ENCODE data around the gene CCDC174. TPM values are rescaled to one million over a fixed set of nuclear protein-coding genes. Genes with fewer than 3 reads are reported as not detected.
A peak's percentile ranks its signal among the peaks of the same experiment; 100 is the strongest.

Gene CCDC174
- total RNA-seq, 1 donor from 2014 or later, result 5.8 TPM

DNA sequence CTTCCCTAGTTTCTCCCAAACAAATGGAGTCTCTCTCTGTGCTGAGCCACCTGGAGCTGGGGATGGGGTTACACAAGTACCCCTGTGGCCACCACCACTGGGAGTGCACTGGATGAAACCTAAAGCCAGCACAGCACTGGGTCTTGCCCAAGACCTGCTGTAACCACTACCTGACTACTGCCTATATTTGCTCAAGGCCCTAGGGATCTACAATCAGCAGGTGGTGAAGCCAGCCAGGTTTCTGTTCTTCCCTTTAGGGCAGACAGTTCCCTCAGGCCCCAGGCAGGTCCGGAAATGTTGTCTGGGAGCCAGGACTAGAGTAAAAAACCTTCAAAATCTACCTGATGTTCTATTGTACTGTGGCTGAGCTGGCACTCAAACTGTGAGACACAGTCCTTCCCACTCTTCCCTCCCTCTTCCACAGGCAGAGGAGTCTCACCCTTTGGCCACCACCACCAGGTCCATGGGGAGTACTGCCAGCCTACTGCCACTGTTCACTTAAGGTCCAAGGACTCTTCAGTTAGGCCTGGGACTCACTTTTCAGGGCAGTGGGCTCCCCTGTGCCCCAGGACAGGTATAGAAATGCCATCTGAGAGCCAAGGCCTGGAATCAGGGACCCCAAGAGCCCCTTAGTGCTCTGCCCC is 47.2 kb downstream of the CCDC174 start:
- no peak for FAIRE-seq
- DNase-seq (ENCODE audit: low read depth), result no peak
- no peak overlapping the region for H3K4me3 ChIP-seq (ENCODE audit: low read depth, low read length)
- no peaks in the 10 kb centered on the region for H3K27me3 ChIP-seq (ENCODE audit: control insufficient read depth, insufficient read depth, low read length)
- no peaks in the 10 kb centered on the region for H3K36me3 ChIP-seq (ENCODE audit: control insufficient read depth, insufficient read depth, low read length)
- no peak for TF ChIP-seq CTCF (IDR thresholded peaks at IDR 0.05; ENCODE audit: insufficient read depth, low read length, severe bottlenecking)

DNA sequence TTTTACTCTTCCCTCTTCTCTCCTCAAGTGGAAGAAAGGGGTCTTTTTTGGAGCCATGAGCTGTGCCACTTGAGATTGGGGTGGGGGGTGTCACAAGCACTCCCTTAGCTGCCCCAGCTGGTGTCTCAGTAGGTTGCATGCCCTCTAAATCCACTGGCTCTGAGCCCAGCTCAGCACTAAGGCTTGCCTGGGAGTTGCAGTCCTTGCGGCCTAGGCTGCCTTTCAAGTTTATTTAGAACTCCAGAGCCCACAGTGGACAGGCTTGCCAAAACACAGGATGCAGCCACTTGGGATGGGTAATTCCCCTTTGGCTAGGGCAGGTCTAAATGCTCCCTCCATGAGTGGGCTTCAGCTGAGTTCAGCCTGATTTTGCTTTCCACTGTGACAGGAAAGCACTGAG is 48.1 kb downstream of the CCDC174 start:
- no peak for DNase-seq (ENCODE audit: low read depth)
- H3K36me3 ChIP-seq (ENCODE audit: control insufficient read depth, insufficient read depth, low read length), result no peaks in the 10 kb centered on the region
- H3K4me3 ChIP-seq (ENCODE audit: low read depth, low read length), result no peak overlapping the region
- no peak for TF ChIP-seq CTCF (IDR thresholded peaks at IDR 0.05; ENCODE audit: insufficient read depth, low read length, severe bottlenecking)
- H3K27me3 ChIP-seq (ENCODE audit: control insufficient read depth, insufficient read depth, low read length), result no peaks in the 10 kb centered on the region
- no peak for FAIRE-seq

- Histone ChIP-seq H3K4me3 (ENCODE audit: low read depth, low read length) (no peak overlapping the region), H3K27me3 (ENCODE audit: control insufficient read depth, insufficient read depth, low read length) (no peaks in the 10 kb centered on the region), H3K36me3 (ENCODE audit: control insufficient read depth, insufficient read depth, low read length) (no peaks in the 10 kb centered on the region)
- FAIRE-seq (no peak), DNase-seq (ENCODE audit: low read depth) (no peak)
- TF ChIP-seq CTCF (IDR thresholded peaks at IDR 0.05; ENCODE audit: insufficient read depth, low read length, severe bottlenecking), result no peak
Measured at GRCh38 chr3:14700891-14701290, 49.3 kb downstream of the CCDC174 start.

GRCh38 chr3:14701676-14702075 is 50.1 kb downstream of the CCDC174 start:
- no peak for TF ChIP-seq CTCF (IDR thresholded peaks at IDR 0.05; ENCODE audit: insufficient read depth, low read length, severe bottlenecking)

GRCh38 chr3:14703128-14703750 is 51.7 kb downstream of the CCDC174 start:
- Histone ChIP-seq H3K36me3 (ENCODE audit: control insufficient read depth, insufficient read depth, low read length) (no peaks in the 10 kb centered on the region), H3K27me3 (ENCODE audit: control insufficient read depth, insufficient read depth, low read length) (no peaks in the 10 kb centered on the region), H3K4me3 (ENCODE audit: low read depth, low read length) (no peak overlapping the region)
- DNase-seq (ENCODE audit: low read depth) (no peak), FAIRE-seq (no peak)
- TF ChIP-seq CTCF (IDR thresholded peaks at IDR 0.05; ENCODE audit: insufficient read depth, low read length, severe bottlenecking), result no peak

More at GRCh38 chr3:14701676-14702075, 50.1 kb downstream of the CCDC174 start:
- no peak overlapping the region for H3K4me3 ChIP-seq (ENCODE audit: low read depth, low read length)
- H3K36me3 ChIP-seq (ENCODE audit: control insufficient read depth, insufficient read depth, low read length), result no peaks in the 10 kb centered on the region
- DNase-seq (ENCODE audit: low read depth) (peak; percentile 33), FAIRE-seq (no peak)
- H3K27me3 ChIP-seq (ENCODE audit: control insufficient read depth, insufficient read depth, low read length), result no peaks in the 10 kb centered on the region
